ENCODE data around the gene AMER1.

- TF ChIP-seq POLR2A (IDR thresholded peaks at IDR 0.05) = no peak
- TF ChIP-seq CTCF (IDR thresholded peaks at IDR 0.05) = no peak
Observed at GRCh38 chrX:64230123-64230970, 24.8 kb upstream of the AMER1 start, which contains the start of gene ASB12.

Measured in Peyer's patch (tissue), 4 donors.